HG03066 (cell line): ENCODE results near the gene DACT2.
"Not testable (repeated sequence)": the region's sequence is repeated elsewhere in the genome, so short reads cannot be mapped to it uniquely, and the experiment has no call there.

Experiments used
- ATAC-seq: cut with Tn5 transposase; IDR thresholded peaks from one replicate; pipeline ENCODE4 v1.9.1; 2021; ENCODE audit warnings: low read depth; ENCODE audit not compliant: unreplicated experiment

The DACT2 gene

GRCh38 chr6:168305096-168305749, 14.4 kb downstream of the DACT2 start:
- no peak for ATAC-seq

- ATAC-seq = no peak
Measured at GRCh38 chr6:168304752-168305015, 14.9 kb downstream of the DACT2 start.

GRCh38 chr6:168303982-168304751, 15.4 kb downstream of the DACT2 start:
- ATAC-seq = no peak

- ATAC-seq = no peak
Measured at GRCh38 chr6:168302534-168302933, 17.0 kb downstream of the DACT2 start.

GRCh38 chr6:168301648-168302398, 17.8 kb downstream of the DACT2 start:
- no peak for ATAC-seq

- ATAC-seq = no peak
Measured at GRCh38 chr6:168300975-168301647, 18.5 kb downstream of the DACT2 start.

GRCh38 chr6:168299541-168300511, 19.8 kb downstream of the DACT2 start:
- ATAC-seq = no peak

- no peak for ATAC-seq
Measured at GRCh38 chr6:168297643-168298042, 21.9 kb downstream of the DACT2 start.

GRCh38 chr6:168294901-168295300, 24.7 kb downstream of the DACT2 start:
- no peak for ATAC-seq

- ATAC-seq = no peak
Measured at GRCh38 chr6:168293636-168294530, 25.7 kb downstream of the DACT2 start.

GRCh38 chr6:168292826-168293225, 26.8 kb downstream of the DACT2 start:
- ATAC-seq = no peak

GRCh38 chr6:168291450-168291849, 28.1 kb downstream of the DACT2 start:
- ATAC-seq = no peak

GRCh38 chr6:168290095-168290494, 29.5 kb downstream of the DACT2 start:
- no peak for ATAC-seq

GRCh38 chr6:168289571-168289962, 30.0 kb downstream of the DACT2 start:
- no peak for ATAC-seq

- ATAC-seq = no peak
Measured at GRCh38 chr6:168288781-168289570, 30.6 kb downstream of the DACT2 start.

GRCh38 chr6:168287460-168287859, 32.1 kb downstream of the DACT2 start:
- not testable (repeated sequence) for ATAC-seq

- not testable (repeated sequence) for ATAC-seq
Measured at GRCh38 chr6:168286771-168287446, 32.7 kb downstream of the DACT2 start.

- no peak for ATAC-seq
Measured at GRCh38 chr6:168286116-168286515, 33.5 kb downstream of the DACT2 start.
